ENCODE results near the gene AASDH. TPM values are rescaled to one million over a fixed set of nuclear protein-coding genes. Genes with fewer than 3 reads are reported as not detected.
A peak's percentile ranks its signal among the peaks of the same experiment; 100 is the strongest.

The AASDH gene
- total RNA-seq, 1 donor from 2014 or later = 8.6 TPM

- H3K9me3 Mint-ChIP-seq (ENCODE audit: unreplicated experiment) = no peaks in the 10 kb centered on the region
- H3K4me3 Mint-ChIP-seq (ENCODE audit: unreplicated experiment) = no peak overlapping the region
- peaks cover 17% of the 10 kb centered on the region for H3K36me3 Mint-ChIP-seq (ENCODE audit: unreplicated experiment)
- no peak overlapping the region for H3K27ac Mint-ChIP-seq (ENCODE audit: unreplicated experiment)
- no peaks in the 10 kb centered on the region for H3K4me1 Mint-ChIP-seq (ENCODE audit: unreplicated experiment)
- H3K27me3 Mint-ChIP-seq (ENCODE audit: unreplicated experiment) = no peaks in the 10 kb centered on the region
- TF ChIP-seq CTCF (IDR thresholded peaks at IDR 0.05) = no peak
- no peak for DNase-seq (ENCODE audit: extremely low spot score, unreplicated experiment)
These were observed 67.0 kb downstream of the AASDH start for GRCh38 chr4:56320293-56320692.

GRCh38 chr4:56318555-56318954 lies 68.7 kb downstream of the AASDH start:
- Mint-ChIP-seq H3K4me1 (ENCODE audit: unreplicated experiment) (no peaks in the 10 kb centered on the region), H3K36me3 (ENCODE audit: unreplicated experiment) (peaks cover 27% of the 10 kb centered on the region), H3K27me3 (ENCODE audit: unreplicated experiment) (no peaks in the 10 kb centered on the region), H3K4me3 (ENCODE audit: unreplicated experiment) (no peak overlapping the region), H3K27ac (ENCODE audit: unreplicated experiment) (no peak overlapping the region), H3K9me3 (ENCODE audit: unreplicated experiment) (no peaks in the 10 kb centered on the region)
- no peak for TF ChIP-seq CTCF (IDR thresholded peaks at IDR 0.05)
- no peak for DNase-seq (ENCODE audit: extremely low spot score, unreplicated experiment)

GRCh38 chr4:56317749-56318148 lies 69.5 kb downstream of the AASDH start:
- H3K27me3 Mint-ChIP-seq (ENCODE audit: unreplicated experiment) = no peaks in the 10 kb centered on the region
- no peak for TF ChIP-seq CTCF (IDR thresholded peaks at IDR 0.05)
- no peak for DNase-seq (ENCODE audit: extremely low spot score, unreplicated experiment)
- H3K4me3 Mint-ChIP-seq (ENCODE audit: unreplicated experiment) = no peak overlapping the region
- no peak overlapping the region for H3K27ac Mint-ChIP-seq (ENCODE audit: unreplicated experiment)
- no peaks in the 10 kb centered on the region for H3K4me1 Mint-ChIP-seq (ENCODE audit: unreplicated experiment)
- H3K36me3 Mint-ChIP-seq (ENCODE audit: unreplicated experiment) = peaks cover 27% of the 10 kb centered on the region
- H3K9me3 Mint-ChIP-seq (ENCODE audit: unreplicated experiment) = no peaks in the 10 kb centered on the region

- Mint-ChIP-seq H3K27me3 (ENCODE audit: unreplicated experiment) (no peaks in the 10 kb centered on the region), H3K4me3 (ENCODE audit: unreplicated experiment) (no peak overlapping the region), H3K9me3 (ENCODE audit: unreplicated experiment) (no peaks in the 10 kb centered on the region), H3K27ac (ENCODE audit: unreplicated experiment) (no peak overlapping the region), H3K4me1 (ENCODE audit: unreplicated experiment) (no peaks in the 10 kb centered on the region), H3K36me3 (ENCODE audit: unreplicated experiment) (peaks cover 24% of the 10 kb centered on the region)
- peak; percentile 81 for DNase-seq (ENCODE audit: extremely low spot score, unreplicated experiment)
- TF ChIP-seq CTCF (IDR thresholded peaks at IDR 0.05) = no peak
These were observed 71.2 kb downstream of the AASDH start for GRCh38 chr4:56316011-56316650.

GRCh38 chr4:56315543-56315942 lies 71.7 kb downstream of the AASDH start:
- Mint-ChIP-seq H3K27me3 (ENCODE audit: unreplicated experiment) (no peaks in the 10 kb centered on the region), H3K27ac (ENCODE audit: unreplicated experiment) (no peak overlapping the region), H3K9me3 (ENCODE audit: unreplicated experiment) (no peaks in the 10 kb centered on the region), H3K4me1 (ENCODE audit: unreplicated experiment) (no peaks in the 10 kb centered on the region), H3K36me3 (ENCODE audit: unreplicated experiment) (peaks cover 24% of the 10 kb centered on the region), H3K4me3 (ENCODE audit: unreplicated experiment) (no peak overlapping the region)
- no peak for TF ChIP-seq CTCF (IDR thresholded peaks at IDR 0.05)
- peak; percentile 83 for DNase-seq (ENCODE audit: extremely low spot score, unreplicated experiment)
